WTC11 (cell line): ENCODE measurements around the gene PTPRB. TPM values are rescaled to one million over a fixed set of nuclear protein-coding genes. Genes with fewer than 3 reads are reported as not detected.

ENCODE experiments used
- ATAC-seq: fragments of 200-7000 bp; cut with Tn5 transposase; 2 replicates; pipeline ENCODE4 v1.10.0; 2021; ENCODE audit warnings: mild to moderate bottlenecking, moderate library complexity
- CTCF ChIA-PET: fragments of 300-600 bp; sonication (Branson Sonifier 250); formaldehyde crosslinking; loops from one replicate; lab custom pipeline; 2021; ENCODE audit warnings: antibody characterized with exemption; lab: Charles Lee
- POLR2A ChIA-PET: fragments of 350-600 bp; sonication (Branson Sonifier 250); formaldehyde crosslinking; loops from one replicate; lab custom pipeline; 2021; ENCODE audit warnings: antibody characterized with exemption; lab: Charles Lee
- DNase-seq: peaks from one replicate; pipeline ENCODE4 v3.0.0; 2021; ENCODE audit warnings: low spot score
- H3K27ac Mint-ChIP-seq: 2 replicates; pipeline ENCODE4 v1.8.0; 2021; ENCODE audit warnings: mixed read lengths
- H3K27me3 Mint-ChIP-seq: 2 replicates; pipeline ENCODE4 v1.8.0; 2021; ENCODE audit warnings: low read depth, mild to moderate bottlenecking, moderate library complexity, mixed read lengths
- H3K36me3 Mint-ChIP-seq: 2 replicates; pipeline ENCODE4 v1.8.0; 2021; ENCODE audit warnings: mixed read lengths
- H3K4me1 Mint-ChIP-seq: 2 replicates; pipeline ENCODE4 v1.8.0; 2022; ENCODE audit warnings: mixed read lengths
- H3K4me3 Mint-ChIP-seq: 2 replicates; pipeline ENCODE4 v1.8.0; 2021; ENCODE audit warnings: mild to moderate bottlenecking, moderate library complexity, mixed read lengths
- H3K9me3 Mint-ChIP-seq: 2 replicates; pipeline ENCODE4 v1.8.0; 2021; ENCODE audit warnings: mixed read lengths
- AFF4 ChIP-seq: sonication (generic); formaldehyde crosslinking; IDR thresholded peaks from 2 replicates; pipeline ENCODE4 v1.8.1; 2023; ENCODE audit warnings: mild to moderate bottlenecking, missing genetic modification reagents, borderline replicate concordance
- ARID4B ChIP-seq: sonication (generic); formaldehyde crosslinking; IDR thresholded peaks from 2 replicates; pipeline ENCODE4 v1.8.0; 2023; ENCODE audit warnings: missing genetic modification reagents, mild to moderate bottlenecking, borderline replicate concordance
- ATF3 ChIP-seq: sonication (generic); formaldehyde crosslinking; conservative IDR thresholded peaks from 2 replicates; pipeline ENCODE4 v1.8.1; 2022; ENCODE audit warnings: mild to moderate bottlenecking, missing genetic modification reagents
- CREB1 ChIP-seq: sonication (generic); formaldehyde crosslinking; IDR thresholded peaks from 2 replicates; pipeline ENCODE4 v1.8.0; 2023; ENCODE audit warnings: mild to moderate bottlenecking, missing genetic modification reagents
- E2F4 ChIP-seq: sonication (generic); formaldehyde crosslinking; IDR thresholded peaks from 2 replicates; pipeline ENCODE4 v1.8.1; 2022; ENCODE audit warnings: low read depth, mild to moderate bottlenecking, moderate library complexity, missing genetic modification reagents, borderline replicate concordance
- FOXJ3 ChIP-seq: sonication (generic); formaldehyde crosslinking; IDR thresholded peaks from 2 replicates; pipeline ENCODE4 v1.9.0; 2021; ENCODE audit warnings: missing genetic modification reagents, mild to moderate bottlenecking, borderline replicate concordance
- FOXK1 ChIP-seq: sonication (generic); formaldehyde crosslinking; IDR thresholded peaks from 2 replicates; pipeline ENCODE4 v1.8.0; 2022; ENCODE audit warnings: mild to moderate bottlenecking, moderate library complexity, missing genetic modification reagents
- GTF2I ChIP-seq: fragments of 250-450 bp; sonication (Bioruptor Pico); conservative IDR thresholded peaks from 2 replicates; pipeline ENCODE4 v1.4.0; 2021; ENCODE audit warnings: mild to moderate bottlenecking
- HMGA2 ChIP-seq: fragments of 250-450 bp; sonication (Bioruptor Pico); IDR thresholded peaks from 2 replicates; pipeline ENCODE4 v1.4.0; 2021; ENCODE audit warnings: mild to moderate bottlenecking, moderate library complexity
- HMGXB4 ChIP-seq: sonication (generic); formaldehyde crosslinking; IDR thresholded peaks from 2 replicates; pipeline ENCODE4 v1.8.1; 2023; ENCODE audit warnings: mild to moderate bottlenecking, moderate library complexity, missing genetic modification reagents
- IRF1 ChIP-seq: sonication (generic); formaldehyde crosslinking; IDR thresholded peaks from 2 replicates; pipeline ENCODE4 v1.8.0; 2023; ENCODE audit warnings: missing genetic modification reagents
- JUN ChIP-seq: sonication (generic); formaldehyde crosslinking; IDR thresholded peaks from 2 replicates; pipeline ENCODE4 v1.8.0; 2023; ENCODE audit warnings: mild to moderate bottlenecking, missing genetic modification reagents
- NR3C1 ChIP-seq: sonication (generic); formaldehyde crosslinking; conservative IDR thresholded peaks from 2 replicates; pipeline ENCODE4 v1.8.1; 2023; ENCODE audit warnings: low read depth, mild to moderate bottlenecking, missing genetic modification reagents
- PRDM15 ChIP-seq: sonication (generic); formaldehyde crosslinking; IDR thresholded peaks from 2 replicates; pipeline ENCODE4 v1.8.0; 2022; ENCODE audit warnings: missing genetic modification reagents
- USF1 ChIP-seq: sonication (generic); formaldehyde crosslinking; IDR thresholded peaks from 2 replicates; pipeline ENCODE4 v1.8.0; 2022; ENCODE audit warnings: mild to moderate bottlenecking, missing genetic modification reagents
- ZNF138 ChIP-seq: sonication (generic); formaldehyde crosslinking; conservative IDR thresholded peaks from 2 replicates; pipeline ENCODE4 v1.8.1; 2022; ENCODE audit warnings: mild to moderate bottlenecking, moderate library complexity, missing genetic modification reagents
- ZNF232 ChIP-seq: sonication (generic); formaldehyde crosslinking; IDR thresholded peaks from 2 replicates; pipeline ENCODE4 v1.8.0; 2022; ENCODE audit warnings: mild to moderate bottlenecking, missing genetic modification reagents
- ZNF396 ChIP-seq: fragments of 250-450 bp; sonication (Bioruptor Pico); IDR thresholded peaks from 2 replicates; pipeline ENCODE4 v1.8.0; 2021; ENCODE audit warnings: mild to moderate bottlenecking, moderate library complexity, borderline replicate concordance
- total RNA-seq: library from RNA; stranded (reverse); gene quantifications from 3 replicates; pipeline ENCODE4 v1.2.3, GENCODE V29; 2021

Gene PTPRB
- total RNA-seq, 1 experiment from 2014 or later = 3.3 TPM

GRCh38 chr12:70571029-70571428 lies 66.2 kb downstream of the PTPRB start:
- peaks cover 5% of the 10 kb centered on the region for H3K4me1 Mint-ChIP-seq
- ATAC-seq (no peak), DNase-seq (no peak)
- H3K27ac Mint-ChIP-seq = no peak overlapping the region
- H3K27me3 Mint-ChIP-seq = no peaks in the 10 kb centered on the region
- H3K36me3 Mint-ChIP-seq = peaks cover 12% of the 10 kb centered on the region
- H3K9me3 Mint-ChIP-seq = peaks cover 5% of the 10 kb centered on the region; the same call in 1 of the 2 replicates
- TF ChIP-seq E2F4 (CRISPR knock-in tag) = no peak
- no peak for TF ChIP-seq FOXK1
- TF ChIP-seq GTF2I (CRISPR knock-in tag) = no peak
- TF ChIP-seq FOXJ3 = no peak
- TF ChIP-seq JUN (CRISPR knock-in tag) = no peak
- no peak for TF ChIP-seq ZNF138
- TF ChIP-seq HMGA2 (CRISPR knock-in tag) = no peak
- TF ChIP-seq USF1 = no peak
- TF ChIP-seq ZNF396 = no peak
- no peak for TF ChIP-seq ARID4B (CRISPR knock-in tag)
- no peak for TF ChIP-seq ATF3 (CRISPR knock-in tag)
- no peak for TF ChIP-seq HMGXB4 (CRISPR knock-in tag)
- TF ChIP-seq AFF4 (CRISPR knock-in tag) = no peak
- no peak for TF ChIP-seq PRDM15 (CRISPR knock-in tag)
- no peak for TF ChIP-seq IRF1 (CRISPR knock-in tag)
- TF ChIP-seq CREB1 = no peak
- no peak for TF ChIP-seq NR3C1 (CRISPR knock-in tag)
- TF ChIP-seq ZNF232 (CRISPR knock-in tag) = no peak
- POLR2A ChIA-PET = no interaction called here
- H3K4me3 Mint-ChIP-seq = no peak overlapping the region
- CTCF ChIA-PET = no interaction called here
